Liver (tissue), 3 donors: ENCODE measurements around the gene PROX1.

ENCODE experiments used
- CTCF ChIP-seq: fragments of 150-350 bp; IDR thresholded peaks from 2 replicates; pipeline ENCODE4 v1.5.1; 2017; ENCODE audit warnings: improper control_type of control experiment, low read depth, low read length; ENCODE audit not compliant: missing input control
- HNF4A ChIP-seq, 2 donors: conservative IDR thresholded peaks; 2 replicates each; pipeline ENCODE4 v1.6.1; 2016; ENCODE audit warnings: antibody characterized with exemption in 2 of 2, mild to moderate bottlenecking in 2 of 2
- donor health status: healthy.
- donor health status: healthy.

- TF ChIP-seq HNF4A (conservative IDR thresholded peaks at IDR 0.05) (no peak), CTCF (no peak)
Measured at GRCh38 chr1:214019499-214019898, 31.7 kb downstream of the PROX1 start.
